Calu3 (cell line): ENCODE measurements around the gene DCC. TPM values are rescaled to one million over a fixed set of nuclear protein-coding genes. Genes with fewer than 3 reads are reported as not detected.

Experiments used
- BruUV-seq: library from RNA; stranded (reverse); fragments of 400-500 nt; replicated peaks from 2 replicates; lab custom pipeline; 2021; lab: Mats Ljungman, UMichigan
- CTCF ChIA-PET: fragments of 300-600 bp; sonication (Branson Sonifier 250); formaldehyde crosslinking; loops from one replicate; lab custom pipeline; 2022; ENCODE audit warnings: antibody characterized with exemption; lab: Charles Lee
- DNase-seq: peaks from one replicate; pipeline ENCODE4 v3.0.0; 2022
- H3K27ac Mint-ChIP-seq: one replicate; pipeline ENCODE4 v1.8.0; 2022; ENCODE audit warnings: mixed read lengths; ENCODE audit not compliant: unreplicated experiment
- H3K27me3 Mint-ChIP-seq: one replicate; pipeline ENCODE4 v1.8.0; 2022; ENCODE audit warnings: mixed read lengths; ENCODE audit not compliant: unreplicated experiment
- H3K36me3 Mint-ChIP-seq: one replicate; pipeline ENCODE4 v1.8.0; 2022; ENCODE audit warnings: mild to moderate bottlenecking, moderate library complexity, mixed read lengths; ENCODE audit not compliant: insufficient read depth, unreplicated experiment
- H3K4me1 Mint-ChIP-seq: one replicate; pipeline ENCODE4 v1.8.0; 2022; ENCODE audit warnings: mild to moderate bottlenecking, low read depth, mixed read lengths; ENCODE audit not compliant: unreplicated experiment
- H3K4me3 Mint-ChIP-seq: one replicate; pipeline ENCODE4 v1.8.0; 2022; ENCODE audit warnings: mild to moderate bottlenecking, low read depth, moderate library complexity, mixed read lengths; ENCODE audit not compliant: unreplicated experiment
- H3K9me3 Mint-ChIP-seq: one replicate; pipeline ENCODE4 v1.8.0; 2022; ENCODE audit warnings: low read depth, mixed read lengths; ENCODE audit not compliant: unreplicated experiment
- intact Hi-C: fragments of 100-400 bp; cut with micrococcal nuclease; formaldehyde crosslinking; loops from one replicate; pipeline ENCODE4 v1.10.0; 2022; ENCODE audit not compliant: unreplicated experiment
- total RNA-seq: library from RNA; stranded (reverse); gene quantifications from 2 replicates; pipeline ENCODE4 v1.2.3, GENCODE V29; 2022
- TF ChIP-seq, protein P1 (sequence below): fragments of 200-600 bp; IDR thresholded peaks from one replicate; pipeline ENCODE4 v1.8.0; 2022; ENCODE audit warnings: antibody characterized with exemption; ENCODE audit not compliant: unreplicated experiment

Gene DCC
- total RNA-seq, 1 experiment from 2014 or later = not detected

DNA sequence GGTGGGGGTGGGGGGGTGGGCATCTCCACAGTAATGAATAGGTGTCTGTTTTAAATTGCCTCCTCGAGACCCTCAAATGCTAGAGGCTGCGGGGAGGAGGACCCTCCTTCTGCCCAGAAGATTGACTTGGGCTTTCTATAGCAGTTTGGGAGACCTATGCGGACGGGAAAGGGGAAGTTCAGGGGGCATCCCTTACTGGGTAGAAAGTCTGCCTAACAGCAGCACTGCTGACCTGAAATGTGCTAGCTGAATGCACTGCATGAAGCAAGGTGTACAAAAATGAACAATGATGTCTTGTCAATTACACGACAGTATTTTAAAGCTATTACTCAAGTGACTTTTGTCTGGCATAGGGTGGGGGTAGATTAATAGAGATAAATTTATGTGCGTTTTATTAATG, 2.5 kb downstream of the DCC start:
- TF ChIP-seq, protein P1, sequence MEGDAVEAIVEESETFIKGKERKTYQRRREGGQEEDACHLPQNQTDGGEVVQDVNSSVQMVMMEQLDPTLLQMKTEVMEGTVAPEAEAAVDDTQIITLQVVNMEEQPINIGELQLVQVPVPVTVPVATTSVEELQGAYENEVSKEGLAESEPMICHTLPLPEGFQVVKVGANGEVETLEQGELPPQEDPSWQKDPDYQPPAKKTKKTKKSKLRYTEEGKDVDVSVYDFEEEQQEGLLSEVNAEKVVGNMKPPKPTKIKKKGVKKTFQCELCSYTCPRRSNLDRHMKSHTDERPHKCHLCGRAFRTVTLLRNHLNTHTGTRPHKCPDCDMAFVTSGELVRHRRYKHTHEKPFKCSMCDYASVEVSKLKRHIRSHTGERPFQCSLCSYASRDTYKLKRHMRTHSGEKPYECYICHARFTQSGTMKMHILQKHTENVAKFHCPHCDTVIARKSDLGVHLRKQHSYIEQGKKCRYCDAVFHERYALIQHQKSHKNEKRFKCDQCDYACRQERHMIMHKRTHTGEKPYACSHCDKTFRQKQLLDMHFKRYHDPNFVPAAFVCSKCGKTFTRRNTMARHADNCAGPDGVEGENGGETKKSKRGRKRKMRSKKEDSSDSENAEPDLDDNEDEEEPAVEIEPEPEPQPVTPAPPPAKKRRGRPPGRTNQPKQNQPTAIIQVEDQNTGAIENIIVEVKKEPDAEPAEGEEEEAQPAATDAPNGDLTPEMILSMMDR = no peak
- Mint-ChIP-seq H3K9me3 (no peaks in the 10 kb centered on the region), H3K27me3 (no peaks in the 10 kb centered on the region)

DNA sequence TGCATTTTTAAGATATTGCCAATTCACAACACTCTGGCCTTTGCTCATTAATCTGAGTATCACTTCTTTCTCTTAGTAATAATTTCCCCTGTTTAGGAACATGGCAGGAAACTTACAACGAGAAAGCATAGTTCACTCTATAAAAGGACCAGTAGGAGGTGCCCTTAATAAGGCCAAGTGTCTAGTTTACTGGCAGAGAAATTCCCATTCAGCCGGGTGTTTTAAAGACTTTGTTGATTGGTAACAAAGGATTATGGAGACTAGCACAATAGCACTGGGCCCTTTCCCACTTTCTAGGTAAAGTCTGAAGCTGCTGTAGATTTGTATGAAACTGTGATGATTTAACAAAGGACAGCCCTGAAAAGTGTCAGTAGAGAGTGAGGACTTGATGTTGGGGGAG, 3.1 kb downstream of the DCC start:
- DNase-seq = no peak
- Mint-ChIP-seq H3K27ac (no peak overlapping the region), H3K27me3 (no peaks in the 10 kb centered on the region), H3K4me1 (no peaks in the 10 kb centered on the region), H3K9me3 (no peaks in the 10 kb centered on the region), H3K36me3 (no peaks in the 10 kb centered on the region), H3K4me3 (no peak overlapping the region)
- no TSS peak for BruUV-seq
- intact Hi-C loops = no loop called here
- CTCF ChIA-PET = no interaction called here
- TF ChIP-seq, protein P1 = no peak

More for the DNA sequence above, 2.5 kb downstream of the DCC start:
- no peak for DNase-seq
- H3K36me3 Mint-ChIP-seq = no peaks in the 10 kb centered on the region
- H3K4me1 Mint-ChIP-seq = no peaks in the 10 kb centered on the region
- CTCF ChIA-PET = no interaction called here
- H3K4me3 Mint-ChIP-seq = no peak overlapping the region
- no TSS peak for BruUV-seq
- intact Hi-C loops = no loop called here
- H3K27ac Mint-ChIP-seq = no peak overlapping the region

- CTCF ChIA-PET = no interaction called here
- H3K36me3 Mint-ChIP-seq = no peaks in the 10 kb centered on the region
- DNase-seq = no peak
- H3K27me3 Mint-ChIP-seq = no peaks in the 10 kb centered on the region
- no peaks in the 10 kb centered on the region for H3K9me3 Mint-ChIP-seq
- TF ChIP-seq, protein P1 = no peak
- H3K4me1 Mint-ChIP-seq = no peaks in the 10 kb centered on the region
- no TSS peak for BruUV-seq
- H3K27ac Mint-ChIP-seq = no peak overlapping the region
- intact Hi-C loops = no loop called here
- no peak overlapping the region for H3K4me3 Mint-ChIP-seq
Measured at GRCh38 chr18:52343731-52344340, 3.8 kb downstream of the DCC start.

GRCh38 chr18:52344881-52345280, 4.9 kb downstream of the DCC start:
- H3K9me3 Mint-ChIP-seq = no peaks in the 10 kb centered on the region
- no peaks in the 10 kb centered on the region for H3K36me3 Mint-ChIP-seq
- no peak overlapping the region for H3K4me3 Mint-ChIP-seq
- H3K27ac Mint-ChIP-seq = no peak overlapping the region
- H3K4me1 Mint-ChIP-seq = no peaks in the 10 kb centered on the region
- CTCF ChIA-PET = no interaction called here
- no peak for DNase-seq
- BruUV-seq = no TSS peak
- intact Hi-C loops = no loop called here
- H3K27me3 Mint-ChIP-seq = no peaks in the 10 kb centered on the region
- TF ChIP-seq, protein P1 = no peak
